ENCODE measurements around the gene ALG12. TPM values are rescaled to one million over a fixed set of nuclear protein-coding genes. Genes with fewer than 3 reads are reported as not detected.

Gene ALG12
- total RNA-seq, 1 donor from 2014 or later: 20.6 TPM

DNA sequence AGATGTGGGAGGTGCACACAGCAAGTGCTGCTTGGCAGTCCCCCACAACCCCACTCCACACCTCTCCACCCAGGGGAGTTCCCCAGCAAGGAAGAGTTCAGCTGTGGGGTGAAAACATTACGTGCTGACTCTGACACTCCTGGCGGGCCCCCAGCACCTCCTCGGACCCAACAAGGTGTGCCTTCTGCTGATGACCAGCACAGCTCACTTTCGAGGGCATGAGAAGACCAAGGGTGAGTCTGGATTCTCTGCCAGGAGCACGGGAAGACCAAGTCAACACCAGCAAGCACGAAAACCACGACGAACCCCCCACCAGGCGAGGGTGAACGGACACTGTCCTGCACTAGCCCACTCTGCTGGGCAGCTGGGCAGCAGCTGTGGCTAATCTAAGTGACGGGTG lies 1.4 kb downstream of the ALG12 start:
- H3K4me1 Mint-ChIP-seq (ENCODE audit: low read depth): peaks cover 19% of the 10 kb centered on the region
- H3K9me3 Mint-ChIP-seq (ENCODE audit: low read depth): no peaks in the 10 kb centered on the region
- H3K4me3 Mint-ChIP-seq (ENCODE audit: unreplicated experiment): peak overlapping the region; percentile 76
- DNase-seq (ENCODE audit: low spot score): no peak
- H3K36me3 Mint-ChIP-seq (ENCODE audit: low read depth): no peaks in the 10 kb centered on the region
- H3K27me3 Mint-ChIP-seq (ENCODE audit: low read depth): no peaks in the 10 kb centered on the region
- no peak overlapping the region for H3K27ac Mint-ChIP-seq (ENCODE audit: unreplicated experiment)
- TF ChIP-seq CTCF (IDR thresholded peaks at IDR 0.05): no peak

- no peak overlapping the region for H3K4me3 Mint-ChIP-seq (ENCODE audit: unreplicated experiment)
- TF ChIP-seq CTCF (IDR thresholded peaks at IDR 0.05): no peak
- H3K27me3 Mint-ChIP-seq (ENCODE audit: low read depth): no peaks in the 10 kb centered on the region
- H3K9me3 Mint-ChIP-seq (ENCODE audit: low read depth): no peaks in the 10 kb centered on the region
- no peaks in the 10 kb centered on the region for H3K36me3 Mint-ChIP-seq (ENCODE audit: low read depth)
- no peak overlapping the region for H3K27ac Mint-ChIP-seq (ENCODE audit: unreplicated experiment)
- H3K4me1 Mint-ChIP-seq (ENCODE audit: low read depth): peaks cover 19% of the 10 kb centered on the region
- DNase-seq (ENCODE audit: low spot score): no peak
These were observed 2.6 kb downstream of the ALG12 start for GRCh38 chr22:49915610-49916009.

- Mint-ChIP-seq H3K36me3 (ENCODE audit: low read depth) (no peaks in the 10 kb centered on the region), H3K9me3 (ENCODE audit: low read depth) (no peaks in the 10 kb centered on the region), H3K4me1 (ENCODE audit: low read depth) (peaks cover 11% of the 10 kb centered on the region), H3K27ac (ENCODE audit: unreplicated experiment) (no peak overlapping the region), H3K4me3 (ENCODE audit: unreplicated experiment) (no peak overlapping the region), H3K27me3 (ENCODE audit: low read depth) (no peaks in the 10 kb centered on the region)
- TF ChIP-seq CTCF (IDR thresholded peaks at IDR 0.05): no peak
- no peak for DNase-seq (ENCODE audit: low spot score)
These were observed 4.0 kb downstream of the ALG12 start for GRCh38 chr22:49914256-49914655.

DNA sequence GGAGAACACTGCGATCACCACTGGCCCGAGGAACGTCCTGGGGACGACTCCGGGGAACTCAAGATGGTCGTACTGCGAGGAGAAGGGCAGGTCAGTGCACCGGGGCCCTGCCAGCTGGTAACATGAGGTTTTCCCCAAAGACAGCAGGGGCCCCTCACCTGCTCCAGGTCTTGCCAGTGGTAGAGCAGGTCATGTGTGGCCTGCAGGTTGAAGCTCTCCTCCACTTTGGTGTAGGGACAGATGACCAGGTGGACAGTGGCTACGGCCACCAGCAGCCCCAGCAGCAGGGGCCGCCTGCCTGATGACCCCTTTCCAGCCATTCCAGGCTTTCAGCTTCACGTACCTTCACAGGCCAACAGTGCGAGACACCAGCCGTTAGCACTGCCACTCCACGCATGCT lies 4.8 kb downstream of the ALG12 start:
- no peaks in the 10 kb centered on the region for H3K9me3 Mint-ChIP-seq (ENCODE audit: low read depth)
- H3K36me3 Mint-ChIP-seq (ENCODE audit: low read depth): no peaks in the 10 kb centered on the region
- no peak overlapping the region for H3K4me3 Mint-ChIP-seq (ENCODE audit: unreplicated experiment)
- DNase-seq (ENCODE audit: low spot score): no peak
- no peak for TF ChIP-seq CTCF (IDR thresholded peaks at IDR 0.05)
- no peaks in the 10 kb centered on the region for H3K27me3 Mint-ChIP-seq (ENCODE audit: low read depth)
- H3K27ac Mint-ChIP-seq (ENCODE audit: unreplicated experiment): no peak overlapping the region
- peaks cover 9% of the 10 kb centered on the region for H3K4me1 Mint-ChIP-seq (ENCODE audit: low read depth)

GRCh38 chr22:49913026-49913425 lies 5.2 kb downstream of the ALG12 start:
- Mint-ChIP-seq H3K36me3 (ENCODE audit: low read depth) (no peaks in the 10 kb centered on the region), H3K9me3 (ENCODE audit: low read depth) (no peaks in the 10 kb centered on the region), H3K4me3 (ENCODE audit: unreplicated experiment) (no peak overlapping the region), H3K27ac (ENCODE audit: unreplicated experiment) (no peak overlapping the region), H3K4me1 (ENCODE audit: low read depth) (peaks cover 9% of the 10 kb centered on the region), H3K27me3 (ENCODE audit: low read depth) (no peaks in the 10 kb centered on the region)
- DNase-seq (ENCODE audit: low spot score): no peak
- TF ChIP-seq CTCF (IDR thresholded peaks at IDR 0.05): no peak
